Activated CD4-positive, CD25-positive, alpha-beta regulatory T cell treated with anti-CD3 and anti-CD28 coated beads, Interleukin-2, amount 50 U/mL, for 16 hours (primary cell): ENCODE measurements around the gene LETM1.

Experiments used
- DNase-seq: peaks from one replicate; pipeline ENCODE4 v3.0.0-alpha.2; 2020; ENCODE audit warnings: low read depth, low spot score

LETM1 gene

GRCh38 chr4:1795299-1796195, 60.4 kb downstream of the LETM1 start:
- no peak for DNase-seq

- DNase-seq: no peak
Observed at GRCh38 chr4:1794809-1795298, 61.1 kb downstream of the LETM1 start.

GRCh38 chr4:1793940-1794808, 61.8 kb downstream of the LETM1 start:
- DNase-seq: no peak

GRCh38 chr4:1793496-1793840, 62.5 kb downstream of the LETM1 start:
- no peak for DNase-seq

GRCh38 chr4:1792832-1793495, 63.0 kb downstream of the LETM1 start, which contains the start of gene FGFR3:
TSS of gene FGFR3 (plus strand) at chr4:1793293. CDS start at chr4:1793935, 642 bp downstream.
- no peak for DNase-seq

GRCh38 chr4:1792158-1792831, 63.7 kb downstream of the LETM1 start:
- no peak for DNase-seq

- no peak for DNase-seq
Observed at GRCh38 chr4:1790005-1790404, 66.0 kb downstream of the LETM1 start.

- no peak for DNase-seq
Observed at GRCh38 chr4:1789552-1789951, 66.4 kb downstream of the LETM1 start.

GRCh38 chr4:1788254-1788973, 67.5 kb downstream of the LETM1 start:
- no peak for DNase-seq

- no peak for DNase-seq
Observed at GRCh38 chr4:1787411-1788077, 68.4 kb downstream of the LETM1 start.

- DNase-seq: no peak
Observed at GRCh38 chr4:1786544-1787362, 69.2 kb downstream of the LETM1 start.

- no peak for DNase-seq
Observed at GRCh38 chr4:1785592-1785991, 70.4 kb downstream of the LETM1 start.

GRCh38 chr4:1784789-1785591, 71.0 kb downstream of the LETM1 start:
- DNase-seq: no peak

- DNase-seq: no peak
Observed at GRCh38 chr4:1784395-1784788, 71.6 kb downstream of the LETM1 start.

GRCh38 chr4:1783970-1784369, 72.0 kb downstream of the LETM1 start:
- no peak for DNase-seq

GRCh38 chr4:1783015-1783414, 72.9 kb downstream of the LETM1 start:
- no peak for DNase-seq

GRCh38 chr4:1780435-1780834, 75.5 kb downstream of the LETM1 start:
- no peak for DNase-seq
